Activated T-helper 1 cell treated with anti-CD3 and anti-CD28 coated beads, Interleukin-2, amount 50 U/mL, for 16 hours (primary cell): Measurements from ENCODE around the gene CCDC54.
"Not testable (repeated sequence)": the region's sequence is repeated elsewhere in the genome, so short reads cannot be mapped to it uniquely, and the experiment has no call there.

Experiments
- DNase-seq, 2 donors: peaks; one replicate each; pipeline ENCODE4 v3.0.0-alpha.2; 2020; ENCODE audit warnings: low read depth in 1 of 2, low spot score in 1 of 2

Gene CCDC54

DNA sequence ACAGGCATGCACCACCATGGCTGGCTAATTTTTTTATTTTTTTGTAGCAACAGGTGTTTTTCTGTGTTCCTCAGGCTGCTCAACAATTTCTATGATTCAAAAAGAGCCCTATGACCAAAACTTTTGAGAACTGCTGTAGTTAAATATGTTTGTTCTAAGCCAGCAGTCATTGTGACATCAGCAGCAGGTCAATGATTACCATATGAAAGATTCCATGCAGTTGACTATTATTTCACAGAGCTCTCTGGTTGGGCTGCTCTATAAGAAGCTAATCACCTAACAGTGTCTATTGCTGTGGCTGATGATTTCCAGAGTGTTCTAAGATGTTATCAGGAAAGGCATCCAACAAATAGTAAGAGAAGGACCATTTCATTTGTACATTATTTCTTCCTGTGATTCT is at the start of gene CCDC54:
CCDC54 (plus strand) TSS at position 289 of the 400 bp plus-strand sequence. CDS start 149 bp downstream, outside the sequence.
- DNase-seq: no peak

- no peak for DNase-seq
Observed at GRCh38 chr3:107328069-107328468, 49.2 kb upstream of the CCDC54 start.

DNA sequence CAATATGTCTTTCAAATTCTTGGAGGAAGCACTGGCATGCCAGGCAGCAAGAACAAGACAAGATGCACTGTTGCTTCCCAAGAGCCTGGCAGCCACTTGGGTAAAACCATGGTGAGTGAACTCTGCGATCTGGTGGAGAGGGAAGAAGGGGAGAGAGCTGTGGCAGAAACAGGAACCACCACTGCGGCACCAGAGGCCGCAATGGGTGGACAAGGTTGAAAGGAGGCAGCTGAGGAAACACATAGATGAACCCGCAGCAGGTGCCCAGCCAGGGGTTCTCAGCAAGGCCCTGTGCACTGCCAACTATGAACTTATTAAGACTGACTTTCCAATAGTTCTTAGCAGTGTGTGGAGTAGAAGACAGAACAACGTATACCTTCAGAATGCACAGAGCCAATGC is 48.2 kb upstream of the CCDC54 start:
- no peak for DNase-seq

DNA sequence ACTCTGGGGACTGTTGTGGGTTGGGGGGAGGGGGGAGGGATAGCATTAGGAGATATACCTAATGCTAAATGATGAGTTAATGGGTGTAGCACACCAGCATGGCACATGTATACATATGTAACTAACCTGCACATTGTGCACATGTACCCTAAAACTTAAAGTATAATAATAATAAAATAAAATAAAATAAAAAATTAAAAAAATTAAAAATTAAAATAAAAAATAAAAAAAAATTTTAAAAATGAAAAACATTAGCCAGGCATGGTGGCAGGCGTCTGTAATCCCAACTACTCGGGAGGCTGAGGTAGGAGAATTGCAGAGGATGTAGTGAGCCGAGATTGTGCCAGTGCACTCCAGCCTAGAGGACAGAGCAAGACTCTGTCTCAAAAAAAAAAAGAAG is 37.5 kb upstream of the CCDC54 start:
- not testable (repeated sequence) for DNase-seq

DNA sequence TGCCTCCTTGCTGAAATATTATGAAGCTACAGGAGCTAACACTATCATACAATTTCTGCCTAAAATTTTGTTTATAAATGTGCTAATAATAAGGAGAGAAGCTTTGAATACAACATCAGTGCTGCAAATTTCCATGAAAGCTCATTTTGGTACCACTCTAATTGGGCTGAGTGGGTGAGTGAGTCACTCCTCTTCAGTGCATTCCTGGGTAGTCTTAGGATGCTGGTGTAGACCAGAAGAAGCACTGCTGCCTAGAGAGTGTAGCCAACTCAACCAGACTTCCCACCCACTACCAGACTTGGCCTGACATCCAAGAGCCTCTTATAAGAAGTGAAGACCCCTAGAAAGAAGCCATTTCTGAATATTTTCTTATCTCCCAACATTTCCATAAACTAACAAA is 32.5 kb upstream of the CCDC54 start:
- DNase-seq: no peak

DNA sequence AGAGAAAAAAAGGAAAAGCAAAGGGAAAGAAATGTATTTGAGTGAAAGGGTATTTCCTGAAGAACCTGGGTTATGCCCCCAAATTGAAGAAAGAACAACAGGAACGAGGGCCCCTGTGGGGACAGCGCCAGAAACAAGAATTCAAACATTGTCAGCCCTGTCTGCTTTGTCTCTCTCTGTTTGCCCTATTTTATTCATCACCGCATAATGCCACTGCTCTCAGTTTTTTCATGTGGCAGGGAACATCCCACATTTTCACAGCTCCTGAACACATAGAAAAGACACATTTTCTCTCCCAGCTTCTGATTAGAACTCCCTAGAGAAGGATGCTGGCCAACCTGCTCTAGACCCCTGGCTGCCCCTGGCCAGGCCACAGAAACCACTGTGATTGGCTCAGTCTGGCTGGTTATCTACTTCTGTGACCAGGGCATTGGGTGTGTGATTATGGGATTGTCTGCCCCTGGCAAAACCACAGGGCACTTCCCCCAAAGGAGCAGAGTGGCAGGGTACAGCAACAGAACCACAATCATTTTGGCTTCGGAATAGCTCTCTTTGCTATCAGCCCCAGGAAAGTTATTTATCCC is 31.3 kb upstream of the CCDC54 start:
- DNase-seq: no peak

DNA sequence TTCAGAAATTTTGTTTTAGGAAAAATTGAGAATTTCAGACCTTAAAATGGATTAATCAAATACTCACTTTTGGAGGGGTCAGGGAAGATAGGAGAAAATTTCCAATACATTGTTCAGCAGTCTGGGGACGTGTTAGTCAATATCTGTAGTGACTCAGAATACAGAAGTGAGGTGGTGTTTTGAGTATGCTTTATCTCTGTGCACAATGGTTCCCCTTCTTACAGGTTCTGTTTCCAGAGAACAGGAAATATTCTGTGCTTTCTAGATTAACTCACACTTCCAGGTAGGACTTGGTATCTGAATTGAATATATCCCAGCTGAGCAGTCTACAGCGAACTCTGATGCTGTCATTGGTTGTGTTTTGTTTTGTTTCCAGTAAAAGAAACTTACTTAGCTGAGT is 30.7 kb upstream of the CCDC54 start:
- no peak for DNase-seq

GRCh38 chr3:107347751-107348150 is 29.5 kb upstream of the CCDC54 start:
- DNase-seq: no peak

DNA sequence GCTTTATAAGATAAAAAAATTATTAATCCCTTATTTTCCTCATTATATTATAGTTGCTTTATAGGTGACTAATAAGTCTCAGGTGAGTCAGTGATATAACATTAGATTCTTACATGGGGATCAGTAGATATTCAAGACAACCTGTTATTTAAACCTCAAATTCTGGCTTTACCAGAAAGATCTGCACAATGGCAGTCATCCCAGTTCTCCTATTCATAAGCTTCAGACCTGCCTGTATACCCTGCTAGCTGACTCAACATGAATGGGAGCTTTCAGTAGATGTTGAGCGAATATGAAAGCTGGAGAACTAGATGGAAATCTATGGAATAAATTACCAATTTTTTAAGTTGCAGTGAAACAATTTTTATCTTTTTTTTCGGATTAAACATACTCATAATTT is 20.5 kb upstream of the CCDC54 start:
- DNase-seq: no peak

- DNase-seq: no peak
Observed at GRCh38 chr3:107361633-107362032, 15.6 kb upstream of the CCDC54 start.

- DNase-seq: no peak
Observed at GRCh38 chr3:107365051-107365450, 12.2 kb upstream of the CCDC54 start.

- DNase-seq: no peak
Observed at GRCh38 chr3:107366766-107367165, 10.5 kb upstream of the CCDC54 start.

DNA sequence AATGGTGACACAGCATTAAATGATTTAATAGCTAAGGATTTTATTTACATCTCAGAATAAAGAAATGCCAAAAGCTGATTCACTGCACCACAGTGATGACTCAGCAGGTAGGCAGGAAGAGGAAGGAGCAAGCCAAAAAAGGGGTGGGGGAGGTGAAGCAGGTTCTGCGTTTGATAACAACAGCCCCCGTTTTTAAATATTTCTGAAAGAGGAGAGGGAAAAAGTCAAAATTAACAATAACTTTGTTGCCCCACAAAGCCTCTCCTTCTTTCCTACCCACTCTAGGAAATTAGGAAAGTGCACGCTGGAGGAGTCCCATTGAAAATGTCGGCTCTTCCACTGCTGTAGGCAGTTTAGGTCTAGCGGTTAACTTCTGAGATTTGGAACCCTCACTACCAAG is 9.9 kb upstream of the CCDC54 start:
- no peak for DNase-seq

GRCh38 chr3:107368654-107369398 is 8.4 kb upstream of the CCDC54 start:
- no peak for DNase-seq

DNA sequence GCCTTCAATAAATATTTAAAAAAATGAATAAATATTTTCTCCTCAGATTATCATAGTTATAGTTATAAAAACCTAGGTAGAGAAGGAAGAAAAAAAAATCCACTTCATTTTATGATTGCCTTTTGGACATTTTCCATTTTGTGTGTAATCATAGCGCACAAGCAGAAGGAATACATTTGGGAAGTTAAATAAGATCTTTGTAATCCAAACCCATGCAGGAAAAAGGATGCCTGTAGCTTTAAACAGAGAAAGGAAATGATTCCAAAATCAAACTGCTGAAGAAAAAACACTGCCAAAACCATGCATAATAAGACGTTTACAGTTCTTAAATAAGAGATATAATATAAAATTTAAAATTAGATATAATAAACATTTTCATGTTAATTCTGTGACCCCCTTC is 7.4 kb upstream of the CCDC54 start:
- no peak for DNase-seq

GRCh38 chr3:107370907-107371306 is 6.3 kb upstream of the CCDC54 start:
- DNase-seq: no peak

GRCh38 chr3:107372506-107372905 is 4.7 kb upstream of the CCDC54 start:
- no peak for DNase-seq

- no peak for DNase-seq
Observed at GRCh38 chr3:107373896-107374295, 3.3 kb upstream of the CCDC54 start.

GRCh38 chr3:107375682-107376081 is 1.6 kb upstream of the CCDC54 start:
- DNase-seq: no peak

DNA sequence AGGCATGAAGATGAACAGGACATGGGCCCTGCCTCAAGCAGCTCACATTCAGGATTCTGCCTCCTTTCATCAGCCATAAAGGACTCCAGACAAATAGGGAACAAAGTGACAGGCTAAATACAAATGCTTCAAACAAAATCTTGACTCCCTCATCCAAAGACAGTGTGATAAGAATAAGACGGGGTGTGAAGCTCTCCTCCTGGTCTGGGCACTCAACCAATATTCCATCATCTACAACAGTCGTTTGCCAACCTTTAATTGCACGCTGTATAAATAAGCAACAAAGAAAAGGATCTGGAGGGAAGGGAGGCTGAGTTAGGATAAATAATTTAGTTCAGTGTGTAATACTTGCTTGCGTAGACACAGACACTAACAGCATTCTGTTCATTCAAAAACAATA is 5.4 kb downstream of the CCDC54 start:
- DNase-seq: no peak

DNA sequence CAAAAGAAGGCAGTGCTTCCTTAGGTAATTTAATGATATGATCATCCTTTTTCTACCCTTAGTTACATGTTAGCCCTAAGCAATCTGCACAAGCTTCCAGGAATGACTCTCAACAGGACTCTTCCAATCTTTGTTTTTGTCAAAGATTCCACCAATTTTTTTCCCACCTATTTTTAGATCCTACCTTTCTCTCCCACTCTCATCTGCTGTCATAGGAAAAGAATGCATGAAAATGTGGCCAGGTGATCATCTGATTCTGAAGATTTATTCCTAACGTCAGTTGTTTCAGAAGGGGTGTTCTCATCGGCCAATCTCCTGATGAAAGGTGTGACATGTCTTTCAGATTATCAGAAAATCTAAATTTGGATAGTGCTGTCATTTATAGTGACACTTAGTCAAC is 7.2 kb downstream of the CCDC54 start:
- DNase-seq: no peak

- DNase-seq: no peak
Observed at GRCh38 chr3:107384907-107385306, 7.7 kb downstream of the CCDC54 start.

- DNase-seq: no peak
Observed at GRCh38 chr3:107387555-107387954, 10.3 kb downstream of the CCDC54 start.
